RWPE1 (cell line): Measurements from ENCODE around the gene SAMD4B.
A peak's percentile ranks its signal among the peaks of the same experiment; 100 is the strongest.

Source experiments
- CTCF ChIA-PET: fragments of 350-600 bp; sonication (Branson Sonifier 250); formaldehyde crosslinking; extraction: SDS; loops from one replicate; lab custom pipeline; 2021; lab: Yijun Ruan, JAX
- POLR2A ChIA-PET: fragments of 400-600 bp; formaldehyde crosslinking; extraction: SDS; loops from one replicate; lab custom pipeline; 2020; ENCODE audit warnings: antibody characterized with exemption; ENCODE audit not compliant: low non-redundant PET; lab: Yijun Ruan, JAX
- DNase-seq: peaks from one replicate; pipeline ENCODE4 v3.0.0; 2012; ENCODE audit warnings: low spot score
- H3K27ac ChIP-seq: fragments of 450-650 bp; 2 replicates; pipeline ENCODE4 v1.5.1; 2017
- TF ChIP-seq, protein P1 (sequence below): fragments of 450-650 bp; conservative IDR thresholded peaks from 2 replicates; pipeline ENCODE4 v1.5.1; 2017; ENCODE audit warnings: low read depth, mild to moderate bottlenecking

SAMD4B gene

DNA sequence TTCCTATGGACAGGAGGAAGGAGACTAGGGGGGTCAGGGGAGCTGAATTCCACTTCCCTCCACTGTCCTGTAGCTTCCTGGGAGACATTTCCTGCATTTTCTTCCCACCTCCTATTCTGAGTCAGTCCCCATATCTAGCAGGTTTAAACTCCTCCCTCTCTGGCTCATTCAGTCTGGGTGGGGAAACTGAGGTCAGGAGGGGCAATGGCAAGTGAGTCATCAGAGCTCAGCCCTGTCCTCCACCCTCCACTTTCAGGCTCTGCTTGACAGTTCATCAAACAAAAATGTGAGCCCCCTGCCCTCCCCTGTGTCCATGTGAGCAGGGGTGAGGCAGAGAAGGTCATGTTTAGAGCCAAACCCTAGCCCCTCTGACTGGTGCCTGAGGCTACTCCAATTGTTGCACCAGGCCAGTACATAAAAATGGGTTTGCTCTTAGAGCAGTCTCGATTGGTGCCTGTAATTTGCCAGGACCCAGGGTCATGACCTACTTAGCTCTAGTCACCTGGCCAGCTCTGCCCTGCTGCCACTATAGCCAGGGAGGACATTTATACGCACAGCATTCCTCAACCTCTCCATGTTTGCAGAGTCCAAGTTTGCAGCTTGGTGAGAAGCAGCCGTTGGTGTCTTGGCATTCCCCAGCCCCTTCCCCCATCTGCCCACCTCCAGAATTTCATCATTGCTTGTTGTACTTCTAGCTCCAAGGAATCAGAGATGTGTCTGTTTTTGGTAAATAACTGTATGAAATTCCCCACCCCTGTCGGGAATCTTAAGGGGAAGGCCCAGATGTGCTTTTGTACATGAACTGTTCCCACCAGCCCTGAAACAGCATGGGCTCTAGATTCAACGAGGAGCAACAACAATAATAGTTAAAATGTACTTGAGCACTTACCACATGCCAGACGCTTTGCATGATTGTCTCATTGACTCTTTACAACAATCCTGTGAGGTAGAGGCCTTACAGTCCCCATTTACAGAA is 20.7 kb downstream of the SAMD4B start:
- CTCF ChIA-PET = interaction anchor here (0.5 to 0.8 kb wide), 3 partner anchors 14 to 311 kb away, joined by 3 to 5 read pairs (median 4); no protein-coding TSS in a partner anchor
- POLR2A ChIA-PET = no interaction called here
- peak; percentile 45 for DNase-seq
- TF ChIP-seq, protein P1, sequence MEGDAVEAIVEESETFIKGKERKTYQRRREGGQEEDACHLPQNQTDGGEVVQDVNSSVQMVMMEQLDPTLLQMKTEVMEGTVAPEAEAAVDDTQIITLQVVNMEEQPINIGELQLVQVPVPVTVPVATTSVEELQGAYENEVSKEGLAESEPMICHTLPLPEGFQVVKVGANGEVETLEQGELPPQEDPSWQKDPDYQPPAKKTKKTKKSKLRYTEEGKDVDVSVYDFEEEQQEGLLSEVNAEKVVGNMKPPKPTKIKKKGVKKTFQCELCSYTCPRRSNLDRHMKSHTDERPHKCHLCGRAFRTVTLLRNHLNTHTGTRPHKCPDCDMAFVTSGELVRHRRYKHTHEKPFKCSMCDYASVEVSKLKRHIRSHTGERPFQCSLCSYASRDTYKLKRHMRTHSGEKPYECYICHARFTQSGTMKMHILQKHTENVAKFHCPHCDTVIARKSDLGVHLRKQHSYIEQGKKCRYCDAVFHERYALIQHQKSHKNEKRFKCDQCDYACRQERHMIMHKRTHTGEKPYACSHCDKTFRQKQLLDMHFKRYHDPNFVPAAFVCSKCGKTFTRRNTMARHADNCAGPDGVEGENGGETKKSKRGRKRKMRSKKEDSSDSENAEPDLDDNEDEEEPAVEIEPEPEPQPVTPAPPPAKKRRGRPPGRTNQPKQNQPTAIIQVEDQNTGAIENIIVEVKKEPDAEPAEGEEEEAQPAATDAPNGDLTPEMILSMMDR = no peak
- peak overlapping the region; percentile 73 for H3K27ac ChIP-seq

DNA sequence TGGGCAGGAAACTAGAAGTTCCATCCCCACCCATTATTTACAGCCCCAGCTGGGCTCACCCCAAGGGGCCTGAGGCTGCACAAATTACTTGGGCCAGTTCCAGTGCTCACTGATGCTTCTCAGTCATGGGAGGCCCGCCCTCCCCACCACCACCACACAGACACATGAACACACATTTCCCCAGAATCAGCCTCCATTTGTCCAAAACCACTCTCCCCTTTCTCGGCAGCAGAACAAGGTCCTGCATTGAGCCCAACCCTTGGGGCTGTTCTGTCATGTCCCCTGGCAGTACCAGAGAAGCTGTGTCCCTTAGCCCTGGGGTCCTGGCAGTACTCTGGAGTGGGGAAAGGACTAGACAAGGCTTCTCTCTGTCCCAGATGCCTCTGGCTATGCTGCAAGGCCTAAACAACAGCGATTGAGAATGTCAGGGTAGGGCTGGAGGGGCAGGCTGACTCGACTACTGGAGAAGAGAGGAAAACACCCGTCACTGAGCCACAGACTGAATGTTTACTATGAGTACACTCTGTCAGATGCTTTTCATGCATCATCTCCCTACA is 21.8 kb downstream of the SAMD4B start:
- POLR2A ChIA-PET = no interaction called here
- no peak for DNase-seq
- H3K27ac ChIP-seq = peak overlapping the region; percentile 58
- CTCF ChIA-PET = interaction anchor here (0.5 to 0.7 kb wide), 3 partner anchors 21 to 469 kb away, joined by 3 to 4 read pairs (median 3); no protein-coding TSS in a partner anchor
- TF ChIP-seq, protein P1 = no peak

- TF ChIP-seq, protein P1 = no peak
- no peak for DNase-seq
- no peak overlapping the region for H3K27ac ChIP-seq
- ChIA-PET POLR2A (no interaction called here), CTCF (no interaction called here)
Observed at GRCh38 chr19:39365531-39365930, 23.3 kb downstream of the SAMD4B start.

DNA sequence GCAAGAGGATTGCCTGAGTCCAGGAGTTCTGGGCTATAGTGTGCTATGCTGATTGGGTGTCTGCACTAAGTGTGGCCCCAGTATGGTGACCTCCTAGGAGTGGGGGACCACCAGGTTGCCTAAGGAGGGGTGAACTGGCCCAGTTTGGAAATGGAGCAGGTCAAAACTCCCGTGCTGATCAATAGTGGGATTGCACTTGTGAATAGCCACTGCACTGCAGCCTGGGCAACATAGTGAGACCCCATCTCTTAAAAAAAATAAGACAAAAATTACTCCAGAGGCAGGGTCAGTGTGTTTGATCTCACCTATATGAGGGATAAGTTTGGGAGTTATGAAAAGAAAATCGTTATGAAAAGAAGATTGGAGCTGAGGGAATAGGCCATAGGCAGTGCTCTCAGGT is 27.0 kb downstream of the SAMD4B start:
- CTCF ChIA-PET = no interaction called here
- H3K27ac ChIP-seq = no peak overlapping the region
- POLR2A ChIA-PET = no interaction called here
- no peak for DNase-seq
- TF ChIP-seq, protein P1 = no peak

DNA sequence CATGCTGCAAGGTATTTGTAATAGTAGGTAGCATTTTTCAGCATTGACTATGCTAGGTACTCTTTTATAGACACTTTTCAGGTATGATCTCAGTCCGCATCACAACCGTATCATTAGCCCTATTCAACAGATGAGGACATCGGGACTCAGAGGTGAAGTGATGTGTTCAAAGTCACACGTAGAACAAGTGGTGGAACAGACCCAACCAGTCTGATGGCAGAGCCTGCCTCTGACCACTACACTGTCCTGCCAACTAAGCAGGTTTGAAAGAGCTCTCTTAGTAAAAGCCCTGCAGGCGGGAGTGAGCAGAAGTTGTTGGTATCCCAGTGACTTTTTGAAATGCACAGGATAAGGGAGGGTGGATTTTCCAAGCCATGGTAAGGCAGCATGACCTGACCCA is 28.5 kb downstream of the SAMD4B start:
- CTCF ChIA-PET = interaction anchor here (0.6 kb wide), 1 partner anchor 968 kb away, joined by 4 read pairs; no protein-coding TSS in a partner anchor
- H3K27ac ChIP-seq = peak overlapping the region; percentile 36
- no peak for DNase-seq
- TF ChIP-seq, protein P1 = no peak
- POLR2A ChIA-PET = no interaction called here

- CTCF ChIA-PET = no interaction called here
- TF ChIP-seq, protein P1 = no peak
- DNase-seq = no peak
- peak overlapping the region; percentile 89 for H3K27ac ChIP-seq
- POLR2A ChIA-PET = no interaction called here
Observed at GRCh38 chr19:39372047-39372802, 30.0 kb downstream of the SAMD4B start.
